Measurements from ENCODE around the gene KRT27. TPM values are rescaled to one million over a fixed set of nuclear protein-coding genes. Genes with fewer than 3 reads are reported as not detected.

Gene KRT27
- total RNA-seq: not detected in 2 replicates

GRCh38 chr17:40782450-40782849, at the start of gene KRT27:
Gene KRT27, minus strand, starts transcription at chr17:40782550. Its CDS starts 57 bp downstream, at chr17:40782493.

GRCh38 chr17:40822132-40822812, 39.9 kb upstream of the KRT27 start, which contains the start of gene KRT10:
Gene KRT10, minus strand, starts transcription at chr17:40822614. Its CDS starts 29 bp downstream, at chr17:40822585.

GRCh38 chr17:40799859-40800258, 17.5 kb upstream of the KRT27 start, which contains the start of gene KRT28:
Gene KRT28, minus strand, starts transcription at chr17:40799959. Its CDS starts 66 bp downstream, at chr17:40799893.

GRCh38 chr17:40772101-40772500, 10.2 kb downstream of the KRT27 start, which contains the start of gene KRT26:
Gene KRT26, minus strand, starts transcription at chr17:40772201. Its CDS starts 88 bp downstream, at chr17:40772113.

GRCh38 chr17:40755231-40755630, 27.1 kb downstream of the KRT27 start, which contains the start of gene KRT25:
Gene KRT25, minus strand, starts transcription at chr17:40755331. Its CDS starts 60 bp downstream, at chr17:40755271.

Other genes starting within 250 kb of the KRT27 start
- not detected in 2 replicates for gene CCR7, start 217.1 kb downstream of the KRT27 start, total RNA-seq
- 100 and 136 TPM in 2 replicates for gene SMARCE1, start 134.7 kb downstream of the KRT27 start, total RNA-seq
- not detected in 2 replicates for gene KRT222, start 117.4 kb downstream of the KRT27 start, total RNA-seq
- not detected in 2 replicates for gene KRT24, start 78.8 kb downstream of the KRT27 start, total RNA-seq
- gene KRT25, start 27.2 kb downstream of the KRT27 start, total RNA-seq: not detected in 2 replicates
- gene KRT26, start 10.3 kb downstream of the KRT27 start, total RNA-seq: not detected in 2 replicates
- gene KRT28, start 17.4 kb upstream of the KRT27 start, total RNA-seq: not detected in 2 replicates
- 0.98 and 5.4 TPM in 2 replicates for gene KRT10, start 40.1 kb upstream of the KRT27 start, total RNA-seq
- gene KRT12, start 84.7 kb upstream of the KRT27 start, total RNA-seq: not detected in 2 replicates
- gene KRT20, start 102.7 kb upstream of the KRT27 start, total RNA-seq: not detected in 2 replicates
- not detected in 2 replicates for gene KRT23, start 155.1 kb upstream of the KRT27 start, total RNA-seq
- gene KRT39, start 184.4 kb upstream of the KRT27 start, total RNA-seq: not detected in 2 replicates
- gene KRT40, start 201.8 kb upstream of the KRT27 start, total RNA-seq: not detected in 2 replicates
- not detected in 2 replicates for gene KRTAP3-3, start 211.6 kb upstream of the KRT27 start, total RNA-seq
- not detected in 2 replicates for gene KRTAP3-2, start 217.4 kb upstream of the KRT27 start, total RNA-seq
- not detected in 2 replicates for gene KRTAP3-1, start 226.6 kb upstream of the KRT27 start, total RNA-seq
- not detected in 2 replicates for gene KRTAP1-5, start 244.7 kb upstream of the KRT27 start, total RNA-seq
- not detected in 2 replicates for gene KRTAP1-4, start 247.6 kb upstream of the KRT27 start, total RNA-seq